HG03135 (cell line): Measurements from ENCODE around the gene HSF2.

Experiments used
- ATAC-seq: cut with Tn5 transposase; IDR thresholded peaks from one replicate; pipeline ENCODE4 v1.9.1; 2021; ENCODE audit warnings: mild to moderate bottlenecking, moderate library complexity; ENCODE audit not compliant: unreplicated experiment

HSF2 gene

GRCh38 chr6:122399055-122399347 is 451 bp upstream of the HSF2 start:
- ATAC-seq, result no peak

- no peak for ATAC-seq
Observed at GRCh38 chr6:122400121-122400450, 634 bp downstream of the HSF2 start.

GRCh38 chr6:122400462-122401089 is 1.1 kb downstream of the HSF2 start:
- ATAC-seq, result no peak

GRCh38 chr6:122401104-122401503 is 1.7 kb downstream of the HSF2 start:
- no peak for ATAC-seq

- ATAC-seq, result no peak
Observed at GRCh38 chr6:122404444-122404843, 5.0 kb downstream of the HSF2 start.

- no peak for ATAC-seq
Observed at GRCh38 chr6:122405417-122405816, 6.0 kb downstream of the HSF2 start.

- ATAC-seq, result no peak
Observed at GRCh38 chr6:122406187-122406586, 6.7 kb downstream of the HSF2 start.

- ATAC-seq, result no peak
Observed at GRCh38 chr6:122407712-122408111, 8.3 kb downstream of the HSF2 start.

- ATAC-seq, result no peak
Observed at GRCh38 chr6:122408240-122408639, 8.8 kb downstream of the HSF2 start.

- ATAC-seq, result no peak
Observed at GRCh38 chr6:122408702-122409458, 9.4 kb downstream of the HSF2 start.

- ATAC-seq, result no peak
Observed at GRCh38 chr6:122412001-122412400, 12.5 kb downstream of the HSF2 start.

- no peak for ATAC-seq
Observed at GRCh38 chr6:122416825-122417224, 17.4 kb downstream of the HSF2 start.

GRCh38 chr6:122422003-122422402 is 22.6 kb downstream of the HSF2 start:
- ATAC-seq, result no peak

GRCh38 chr6:122422614-122423267 is 23.3 kb downstream of the HSF2 start:
- ATAC-seq, result no peak

- no peak for ATAC-seq
Observed at GRCh38 chr6:122423734-122424133, 24.3 kb downstream of the HSF2 start.

- no peak for ATAC-seq
Observed at GRCh38 chr6:122426597-122426996, 27.1 kb downstream of the HSF2 start.

GRCh38 chr6:122428781-122429180 is 29.3 kb downstream of the HSF2 start:
- no peak for ATAC-seq

- ATAC-seq, result no peak
Observed at GRCh38 chr6:122429323-122429722, 29.9 kb downstream of the HSF2 start.

- ATAC-seq, result no peak
Observed at GRCh38 chr6:122431780-122432179, 32.3 kb downstream of the HSF2 start.

- ATAC-seq, result no peak
Observed at GRCh38 chr6:122432816-122433215, 33.4 kb downstream of the HSF2 start.

GRCh38 chr6:122438975-122439374 is 39.5 kb downstream of the HSF2 start:
- ATAC-seq, result no peak

- no peak for ATAC-seq
Observed at GRCh38 chr6:122445274-122445673, 45.8 kb downstream of the HSF2 start.
